NB4 (cell line): ENCODE data around the gene HCN1.

Source experiments
- POLR2A ChIP-seq: IDR thresholded peaks from 2 replicates; pipeline ENCODE4 v1.6.1; 2011; ENCODE audit warnings: mild to moderate bottlenecking; ENCODE audit not compliant: insufficient read length; ENCODE audit errors: extremely low read depth
- TF ChIP-seq, protein P1 (sequence below): IDR thresholded peaks from one replicate; pipeline ENCODE4 v1.5.1; 2012; ENCODE audit warnings: low read depth, low read length

DNA sequence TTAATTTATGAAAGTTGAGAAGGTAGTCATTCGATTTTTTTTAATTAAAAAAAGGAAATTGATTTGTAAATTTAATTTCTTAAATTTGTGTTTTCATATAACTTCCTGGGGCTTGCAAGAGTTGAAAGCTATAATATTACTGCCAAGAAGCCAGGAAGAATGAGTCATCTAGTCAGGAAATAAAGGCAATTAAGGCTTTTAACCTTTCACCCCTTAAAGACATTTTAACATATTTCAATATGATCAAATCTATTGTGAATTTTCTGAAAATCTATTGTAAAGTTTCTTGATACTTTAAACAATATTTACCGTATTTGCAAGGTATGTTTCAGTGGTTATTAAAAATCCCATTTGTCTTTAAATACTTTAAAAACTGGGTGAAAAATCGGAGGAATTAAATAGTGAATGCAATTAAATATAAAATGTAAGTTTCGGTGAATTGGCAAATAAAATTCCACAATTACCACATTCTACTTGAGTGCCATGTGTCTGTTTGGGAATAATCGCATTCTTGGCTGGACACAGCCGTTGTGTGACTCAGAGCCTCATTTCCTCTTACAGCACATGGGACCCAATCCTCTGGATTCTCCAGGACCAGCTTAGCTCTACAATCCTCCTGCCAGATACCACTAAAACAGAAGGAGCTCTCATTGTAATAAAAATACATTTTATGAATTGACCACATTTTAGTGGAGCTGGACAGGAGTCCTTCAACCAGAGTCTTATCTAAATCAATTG lies 310.7 kb downstream of the HCN1 start:
- TF ChIP-seq, protein P1, sequence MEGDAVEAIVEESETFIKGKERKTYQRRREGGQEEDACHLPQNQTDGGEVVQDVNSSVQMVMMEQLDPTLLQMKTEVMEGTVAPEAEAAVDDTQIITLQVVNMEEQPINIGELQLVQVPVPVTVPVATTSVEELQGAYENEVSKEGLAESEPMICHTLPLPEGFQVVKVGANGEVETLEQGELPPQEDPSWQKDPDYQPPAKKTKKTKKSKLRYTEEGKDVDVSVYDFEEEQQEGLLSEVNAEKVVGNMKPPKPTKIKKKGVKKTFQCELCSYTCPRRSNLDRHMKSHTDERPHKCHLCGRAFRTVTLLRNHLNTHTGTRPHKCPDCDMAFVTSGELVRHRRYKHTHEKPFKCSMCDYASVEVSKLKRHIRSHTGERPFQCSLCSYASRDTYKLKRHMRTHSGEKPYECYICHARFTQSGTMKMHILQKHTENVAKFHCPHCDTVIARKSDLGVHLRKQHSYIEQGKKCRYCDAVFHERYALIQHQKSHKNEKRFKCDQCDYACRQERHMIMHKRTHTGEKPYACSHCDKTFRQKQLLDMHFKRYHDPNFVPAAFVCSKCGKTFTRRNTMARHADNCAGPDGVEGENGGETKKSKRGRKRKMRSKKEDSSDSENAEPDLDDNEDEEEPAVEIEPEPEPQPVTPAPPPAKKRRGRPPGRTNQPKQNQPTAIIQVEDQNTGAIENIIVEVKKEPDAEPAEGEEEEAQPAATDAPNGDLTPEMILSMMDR = no peak
- no peak for TF ChIP-seq POLR2A
